ENCODE data around the gene USH2A.

GRCh38 chr1:216075339-216075738 lies 347.9 kb downstream of the USH2A start:
- TF ChIP-seq POLR2A (IDR thresholded peaks at IDR 0.05) = no peak
- TF ChIP-seq CTCF (IDR thresholded peaks at IDR 0.05) = no peak
- TF ChIP-seq EP300 (IDR thresholded peaks at IDR 0.05) = no peak

Data from tibial nerve (tissue), 4 donors.